T-helper 1 cell treated with Interleukin-12 subunit alpha and Interleukin-12 subunit beta and Interleukin-4 antibody, amounts not matched to agents 30 ng/mL and 1 ng/mL, for 36 hours (primary cell): ENCODE measurements around the gene FTCD. TPM values are rescaled to one million over a fixed set of nuclear protein-coding genes. Genes with fewer than 3 reads are reported as not detected.
"Not testable (repeated sequence)": the region's sequence is repeated elsewhere in the genome, so short reads cannot be mapped to it uniquely, and the experiment has no call there.

Experiments used
- intact Hi-C: fragments of 100-400 bp; cut with micrococcal nuclease; formaldehyde crosslinking; loops from one replicate; pipeline ENCODE4 v1.15.1; 2024
- total RNA-seq: library from RNA; stranded (reverse); gene quantifications from 2 replicates; pipeline ENCODE4 v1.2.3, GENCODE V29; 2022

Gene FTCD
- total RNA-seq, 1 donor from 2014 or later: not detected

GRCh38 chr21:46188226-46189212 is 33.1 kb upstream of the FTCD start:
- intact Hi-C loops: no loop called here

- intact Hi-C loops: no loop called here
Observed at GRCh38 chr21:46187814-46188213, 32.4 kb upstream of the FTCD start.

- intact Hi-C loops: no loop called here
Observed at GRCh38 chr21:46187261-46187660, 31.9 kb upstream of the FTCD start.

- intact Hi-C loops: loop anchor here (1.0 kb wide), 2 partner anchors 43 to 101 kb away; partner anchors contain the start of genes LSS and YBEY
Observed at GRCh38 chr21:46185716-46186115, 30.3 kb upstream of the FTCD start.

GRCh38 chr21:46184625-46185555 is 29.5 kb upstream of the FTCD start:
- intact Hi-C loops: loop anchor here (1.0 kb wide), 4 partner anchors 42 to 140 kb away; partner anchors contain the start of genes LSS and YBEY

GRCh38 chr21:46183910-46184624 is 28.7 kb upstream of the FTCD start, which contains the start of gene SPATC1L:
Gene SPATC1L, minus strand, starts transcription at chr21:46184459. Its CDS starts 1,643 bp downstream, at chr21:46182816.
- intact Hi-C loops: loop anchor here (1.0 kb wide), 2 partner anchors 41 to 141 kb away; no protein-coding TSS in a partner anchor

GRCh38 chr21:46183337-46183909 is 28.0 kb upstream of the FTCD start:
- intact Hi-C loops: not testable (repeated sequence)

- intact Hi-C loops: no loop called here
Observed at GRCh38 chr21:46182548-46183336, 27.4 kb upstream of the FTCD start.

- intact Hi-C loops: no loop called here
Observed at GRCh38 chr21:46181953-46182547, 26.7 kb upstream of the FTCD start.

- intact Hi-C loops: no loop called here
Observed at GRCh38 chr21:46181436-46181835, 26.1 kb upstream of the FTCD start.

GRCh38 chr21:46180778-46181391 is 25.5 kb upstream of the FTCD start:
- intact Hi-C loops: no loop called here

GRCh38 chr21:46180079-46180722 is 24.8 kb upstream of the FTCD start:
- intact Hi-C loops: no loop called here

- intact Hi-C loops: no loop called here
Observed at GRCh38 chr21:46179708-46180078, 24.3 kb upstream of the FTCD start.

GRCh38 chr21:46178961-46179360 is 23.6 kb upstream of the FTCD start:
- intact Hi-C loops: no loop called here

GRCh38 chr21:46176443-46177129 is 21.2 kb upstream of the FTCD start:
- intact Hi-C loops: not testable (repeated sequence)

- intact Hi-C loops: no loop called here
Observed at GRCh38 chr21:46173573-46173972, 18.2 kb upstream of the FTCD start.

- intact Hi-C loops: no loop called here
Observed at GRCh38 chr21:46172863-46173528, 17.6 kb upstream of the FTCD start.
